Activated naive CD4-positive, alpha-beta T cell treated with Interleukin-2 at 50 U/mL for 16 hours (primary cell): ENCODE results near the gene RUVBL2.
A peak's percentile ranks its signal among the peaks of the same experiment; 100 is the strongest.

Experiments
- DNase-seq: peaks from one replicate; pipeline ENCODE4 v3.0.0-alpha.2; 2020

The RUVBL2 gene

DNA sequence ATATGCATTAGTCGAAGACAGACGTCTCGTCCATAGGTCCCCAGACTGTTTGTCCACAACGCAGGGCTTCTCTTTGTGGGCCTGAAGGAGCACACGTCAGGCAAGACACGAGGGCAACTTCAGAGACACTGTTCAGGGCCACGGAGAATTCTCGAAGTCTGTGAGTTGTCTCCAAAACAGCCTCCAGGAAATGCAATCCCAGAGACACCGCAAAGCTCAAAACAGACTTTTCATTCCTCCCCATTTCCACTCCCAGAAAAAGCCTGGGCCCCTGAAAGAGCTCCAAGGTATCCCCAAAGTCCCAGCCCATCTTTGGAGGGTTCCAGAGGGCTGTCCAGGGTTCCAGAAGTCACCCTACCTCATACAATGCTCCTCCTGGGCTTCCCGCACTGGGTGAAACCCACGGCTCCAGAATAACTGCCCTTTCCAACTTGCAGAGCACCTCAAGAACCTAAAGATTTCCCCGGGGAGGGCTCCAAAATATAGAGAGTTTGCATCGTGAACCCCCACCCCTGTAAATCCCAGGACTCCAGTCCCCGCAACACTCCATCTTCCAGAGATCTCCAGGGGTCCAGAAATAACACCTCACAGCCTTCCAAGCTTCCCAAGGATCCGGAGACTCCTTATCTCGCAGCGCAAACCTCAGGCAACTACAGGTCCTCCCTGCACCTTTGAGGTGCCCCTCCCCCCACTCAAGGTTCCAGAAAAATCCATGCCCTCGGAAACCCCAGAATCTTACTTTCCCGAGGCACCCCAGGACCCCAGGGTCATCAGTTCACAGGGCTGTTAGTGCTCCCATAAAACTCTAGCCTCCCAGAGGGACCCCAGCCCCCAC lies 29.3 kb upstream of the RUVBL2 start:
- DNase-seq = no peak

DNA sequence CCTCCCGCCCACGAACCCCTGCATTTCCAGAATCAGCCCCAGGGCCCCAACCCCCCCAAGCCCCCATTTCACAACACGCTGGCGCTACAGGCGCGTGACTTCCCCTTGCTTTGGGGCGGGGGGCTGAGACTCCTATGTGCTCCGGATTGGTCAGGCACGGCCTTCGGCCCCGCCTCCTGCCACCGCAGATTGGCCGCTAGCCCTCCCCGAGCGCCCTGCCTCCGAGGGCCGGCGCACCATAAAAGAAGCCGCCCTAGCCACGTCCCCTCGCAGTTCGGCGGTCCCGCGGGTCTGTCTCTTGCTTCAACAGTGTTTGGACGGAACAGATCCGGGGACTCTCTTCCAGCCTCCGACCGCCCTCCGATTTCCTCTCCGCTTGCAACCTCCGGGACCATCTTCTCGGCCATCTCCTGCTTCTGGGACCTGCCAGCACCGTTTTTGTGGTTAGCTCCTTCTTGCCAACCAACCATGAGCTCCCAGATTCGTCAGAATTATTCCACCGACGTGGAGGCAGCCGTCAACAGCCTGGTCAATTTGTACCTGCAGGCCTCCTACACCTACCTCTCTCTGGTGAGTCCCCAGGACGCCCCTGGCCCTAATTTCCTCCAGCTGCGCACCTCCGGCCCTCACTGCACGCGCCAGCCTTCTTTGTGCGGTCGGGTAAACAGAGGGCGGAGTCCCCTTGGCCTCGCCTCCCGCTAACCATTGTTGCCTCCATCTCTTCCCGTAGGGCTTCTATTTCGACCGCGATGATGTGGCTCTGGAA lies 28.5 kb upstream of the RUVBL2 start, which contains the start of gene FTL:
FTL (plus strand) TSS at position 270 of the 766 bp plus-strand sequence; CDS start at position 469, 199 bp downstream.
- peak; percentile 92 for DNase-seq

DNA sequence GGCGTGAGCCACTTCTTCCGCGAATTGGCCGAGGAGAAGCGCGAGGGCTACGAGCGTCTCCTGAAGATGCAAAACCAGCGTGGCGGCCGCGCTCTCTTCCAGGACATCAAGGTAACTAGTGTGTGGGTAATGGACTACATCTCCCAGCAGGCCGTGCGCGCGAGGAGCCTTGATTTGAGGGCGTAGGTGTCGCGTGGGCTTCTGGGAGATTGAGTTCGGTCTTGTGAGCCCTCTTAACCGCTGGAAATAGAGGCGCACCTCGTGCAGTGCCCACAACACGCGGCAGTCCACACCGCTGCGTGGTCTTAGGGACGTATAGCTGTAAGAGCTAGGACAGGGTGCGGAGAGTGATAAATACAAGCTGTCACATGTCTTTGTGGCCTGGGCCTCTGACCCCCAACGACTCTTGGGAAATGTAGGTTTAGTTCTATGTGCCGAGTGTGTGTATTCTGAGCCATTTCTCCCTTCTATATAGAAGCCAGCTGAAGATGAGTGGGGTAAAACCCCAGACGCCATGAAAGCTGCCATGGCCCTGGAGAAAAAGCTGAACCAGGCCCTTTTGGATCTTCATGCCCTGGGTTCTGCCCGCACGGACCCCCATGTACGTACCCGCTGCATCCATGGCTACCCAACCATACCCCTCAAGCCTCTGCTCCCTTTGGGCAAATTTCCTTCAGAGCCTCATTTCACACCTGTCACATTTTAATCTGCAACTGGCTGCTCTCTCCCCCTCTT lies 27.7 kb upstream of the RUVBL2 start:
- DNase-seq = peak; percentile 91

DNA sequence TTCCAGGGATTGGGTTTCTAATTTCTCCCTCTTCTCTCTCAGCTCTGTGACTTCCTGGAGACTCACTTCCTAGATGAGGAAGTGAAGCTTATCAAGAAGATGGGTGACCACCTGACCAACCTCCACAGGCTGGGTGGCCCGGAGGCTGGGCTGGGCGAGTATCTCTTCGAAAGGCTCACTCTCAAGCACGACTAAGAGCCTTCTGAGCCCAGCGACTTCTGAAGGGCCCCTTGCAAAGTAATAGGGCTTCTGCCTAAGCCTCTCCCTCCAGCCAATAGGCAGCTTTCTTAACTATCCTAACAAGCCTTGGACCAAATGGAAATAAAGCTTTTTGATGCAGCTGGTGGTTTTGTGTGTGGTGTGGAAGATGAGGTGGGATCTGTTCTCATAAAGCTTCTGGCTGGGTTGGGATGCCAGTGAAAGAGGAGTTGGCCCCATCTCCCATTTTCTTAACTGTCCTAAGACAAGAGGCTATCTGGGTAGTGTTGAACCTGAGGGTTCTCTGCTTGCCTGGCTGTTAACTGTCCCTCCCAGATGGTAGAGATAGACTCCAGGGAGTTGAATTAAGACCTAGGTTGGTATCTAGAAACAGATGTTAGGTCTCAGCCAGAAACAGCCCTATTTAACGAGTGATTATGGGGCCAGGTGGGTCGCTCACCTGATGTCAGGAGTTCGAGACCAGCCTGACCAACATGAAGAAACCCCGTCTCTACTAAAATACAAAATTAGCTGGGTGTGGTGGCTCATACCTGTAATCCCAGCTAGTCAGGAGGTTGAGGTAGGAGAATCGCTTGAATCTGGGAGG lies 26.9 kb upstream of the RUVBL2 start:
- DNase-seq = no peak

DNA sequence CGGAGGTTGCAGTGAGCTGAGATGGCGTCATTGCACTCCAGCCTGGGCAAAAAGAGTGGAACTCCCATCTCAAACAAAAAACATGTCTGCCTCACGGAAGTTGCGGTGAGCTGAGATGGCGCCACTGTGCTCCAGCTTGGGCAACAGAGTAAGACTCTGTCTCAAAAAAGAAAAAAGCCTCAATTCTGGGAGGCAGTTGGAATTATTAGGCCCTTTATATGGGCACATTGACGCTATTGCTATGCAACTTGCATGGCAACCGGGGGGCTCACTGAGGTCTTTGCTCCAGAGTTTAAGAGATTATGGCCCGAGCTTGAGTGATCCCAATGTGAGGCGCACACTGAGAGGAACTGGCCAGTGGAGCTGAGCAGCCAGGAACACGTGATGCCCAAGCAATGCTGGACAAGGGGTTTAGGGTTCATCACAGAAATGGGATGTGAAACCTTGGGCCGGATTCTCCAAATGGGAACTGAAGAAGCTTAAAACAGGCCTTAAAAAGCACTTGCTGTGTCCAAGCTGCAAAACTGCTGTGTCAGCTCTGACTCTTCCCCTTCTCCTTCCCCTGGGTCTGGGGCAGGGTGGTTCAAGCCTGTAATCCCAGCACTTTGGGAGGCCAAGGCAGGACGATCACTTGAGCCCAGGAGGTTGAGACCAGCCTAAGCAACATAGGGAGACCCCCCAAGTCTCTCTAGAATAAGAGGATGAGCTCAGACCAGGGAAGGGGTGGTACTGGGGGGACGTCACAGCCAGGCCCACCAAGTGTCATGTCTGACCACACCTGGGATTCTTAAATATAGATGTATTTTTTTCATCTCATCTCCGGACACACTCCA lies 26.1 kb upstream of the RUVBL2 start:
- no peak for DNase-seq

DNA sequence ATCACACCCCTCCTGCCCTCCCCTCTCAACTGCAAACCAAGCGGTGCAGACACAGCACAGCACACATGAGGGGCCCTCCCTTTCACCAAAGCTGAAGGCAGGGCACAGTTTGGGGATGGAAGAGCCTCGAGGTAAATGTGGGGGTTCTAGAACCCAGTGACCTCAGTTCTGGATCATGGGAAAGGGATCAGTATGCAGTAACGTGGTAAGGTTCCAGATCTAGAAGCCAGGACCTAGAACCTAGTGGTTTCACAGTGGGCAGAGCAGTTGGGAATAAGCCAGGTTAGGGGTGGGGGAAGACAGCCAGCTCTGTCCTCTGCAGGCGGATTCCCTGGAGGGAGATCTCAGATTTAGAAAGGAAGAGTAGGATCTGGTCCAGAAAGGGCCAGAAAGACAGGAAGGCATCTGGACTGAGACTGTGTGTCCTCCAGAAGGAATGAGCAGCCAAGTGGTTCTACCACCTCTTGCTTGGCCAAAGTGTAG lies 25.5 kb upstream of the RUVBL2 start:
- no peak for DNase-seq

DNA sequence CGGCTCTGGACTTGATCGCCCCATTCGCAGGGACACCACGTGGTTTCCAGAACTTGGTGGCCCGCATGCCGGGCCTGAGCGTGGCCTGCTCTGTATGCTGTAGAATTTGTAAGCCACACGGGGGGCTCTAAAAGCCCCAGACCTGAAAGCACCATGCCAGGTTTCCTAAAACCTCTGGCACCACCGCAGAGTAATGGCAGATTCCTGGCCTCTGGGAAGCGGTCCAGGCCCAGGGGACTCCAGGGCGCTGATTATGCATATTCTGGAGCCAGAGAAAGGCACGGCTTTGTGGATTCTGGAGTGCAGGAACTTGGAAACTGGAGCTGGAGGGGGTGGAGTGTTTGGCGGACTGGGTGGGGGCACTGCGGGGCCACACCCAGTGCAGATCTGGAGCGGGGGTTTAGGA lies 24.9 kb upstream of the RUVBL2 start:
- DNase-seq = no peak

DNA sequence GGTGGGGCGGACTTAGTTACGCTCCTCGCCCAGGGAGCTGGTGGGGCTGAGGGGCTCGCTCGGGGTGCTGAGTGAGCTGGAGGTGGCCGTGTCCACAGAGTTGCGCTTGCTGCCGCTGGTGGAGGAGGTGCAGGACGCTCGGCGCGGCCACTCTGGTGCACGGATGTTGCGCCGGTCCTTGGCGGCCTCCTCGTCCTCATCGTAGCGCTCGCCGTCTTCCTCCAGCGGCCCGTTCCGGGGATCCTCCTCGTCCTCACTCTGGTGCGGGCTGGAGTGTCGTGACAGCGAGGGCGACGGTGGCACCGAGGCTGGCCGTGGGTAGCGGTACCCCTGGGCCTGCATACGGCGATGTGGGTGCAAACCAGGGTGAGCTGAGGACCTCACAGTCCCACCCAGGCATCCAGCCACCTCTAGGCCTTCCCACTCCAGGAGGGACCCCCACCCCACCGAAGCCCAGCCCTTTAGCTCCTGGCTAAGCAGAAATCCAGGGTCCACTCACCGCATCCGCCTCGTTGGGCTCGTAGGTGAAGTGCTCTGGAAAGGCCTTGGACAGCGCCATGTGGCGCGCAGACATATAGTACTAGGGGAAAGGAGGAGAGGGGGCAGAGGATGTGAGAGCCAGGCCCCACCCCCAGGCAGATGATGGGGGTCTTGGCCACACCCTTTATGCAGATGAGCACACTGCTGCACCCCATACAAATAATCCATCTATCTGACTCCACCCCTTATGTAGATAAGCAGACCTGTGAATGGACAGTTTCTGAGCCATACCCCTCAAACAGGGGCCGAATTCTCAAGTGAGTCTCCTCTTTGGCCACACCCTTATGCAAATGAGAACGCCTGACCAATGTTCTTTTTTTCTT lies 24.2 kb upstream of the RUVBL2 start:
- no peak for DNase-seq

DNA sequence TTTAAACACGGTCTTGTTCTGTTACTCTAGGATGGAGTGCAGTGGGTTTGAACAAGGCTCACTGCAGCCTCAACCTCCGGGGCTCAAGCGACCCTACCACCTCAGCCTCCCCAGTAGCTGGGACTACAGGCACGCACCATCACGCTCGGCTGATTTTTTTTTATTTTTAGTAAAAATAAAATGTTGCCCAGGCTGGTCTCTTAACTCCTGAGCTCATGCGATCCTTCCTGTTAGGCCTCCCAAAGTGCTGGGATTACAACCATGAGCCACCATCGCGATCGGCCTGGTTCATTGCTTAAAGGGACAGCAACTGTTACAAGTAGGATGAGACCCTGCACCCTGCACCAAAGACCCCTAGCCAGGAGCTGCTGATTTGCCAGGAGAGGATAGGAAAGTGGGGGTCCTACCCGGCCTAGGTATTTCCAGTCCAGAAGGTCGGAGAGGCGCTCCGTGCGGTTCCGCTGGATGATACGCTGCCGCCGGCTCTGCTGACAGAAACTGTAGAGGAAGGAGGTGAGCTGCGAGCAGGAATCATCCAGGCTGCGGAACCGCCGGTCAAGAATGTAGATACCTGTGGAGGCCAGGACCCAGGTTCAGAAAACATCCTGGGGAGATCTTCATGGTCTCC lies 23.4 kb upstream of the RUVBL2 start:
- no peak for DNase-seq

DNA sequence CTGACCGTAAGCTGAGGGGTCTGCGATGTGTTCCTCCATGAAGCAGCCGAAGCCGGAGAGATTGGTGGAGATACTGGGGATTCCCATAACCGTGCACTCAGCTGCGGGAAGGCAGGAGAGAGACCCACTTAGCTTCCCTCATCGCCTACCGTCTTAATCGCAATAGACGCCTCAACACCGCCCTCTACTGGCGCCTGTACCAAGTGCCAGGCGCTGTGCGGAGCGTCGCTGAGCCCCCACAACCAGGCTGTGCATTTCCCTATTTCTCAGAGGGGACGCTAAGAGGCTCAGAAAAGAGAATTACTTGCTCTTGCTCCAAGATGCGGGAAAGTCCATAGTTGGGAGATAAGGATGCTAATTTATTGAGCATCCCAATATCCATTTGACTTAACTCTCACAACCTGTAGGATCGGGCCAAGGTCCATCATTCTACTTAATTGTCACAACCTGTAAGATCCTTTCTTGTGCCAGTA lies 22.7 kb upstream of the RUVBL2 start:
- DNase-seq = peak; percentile 83

DNA sequence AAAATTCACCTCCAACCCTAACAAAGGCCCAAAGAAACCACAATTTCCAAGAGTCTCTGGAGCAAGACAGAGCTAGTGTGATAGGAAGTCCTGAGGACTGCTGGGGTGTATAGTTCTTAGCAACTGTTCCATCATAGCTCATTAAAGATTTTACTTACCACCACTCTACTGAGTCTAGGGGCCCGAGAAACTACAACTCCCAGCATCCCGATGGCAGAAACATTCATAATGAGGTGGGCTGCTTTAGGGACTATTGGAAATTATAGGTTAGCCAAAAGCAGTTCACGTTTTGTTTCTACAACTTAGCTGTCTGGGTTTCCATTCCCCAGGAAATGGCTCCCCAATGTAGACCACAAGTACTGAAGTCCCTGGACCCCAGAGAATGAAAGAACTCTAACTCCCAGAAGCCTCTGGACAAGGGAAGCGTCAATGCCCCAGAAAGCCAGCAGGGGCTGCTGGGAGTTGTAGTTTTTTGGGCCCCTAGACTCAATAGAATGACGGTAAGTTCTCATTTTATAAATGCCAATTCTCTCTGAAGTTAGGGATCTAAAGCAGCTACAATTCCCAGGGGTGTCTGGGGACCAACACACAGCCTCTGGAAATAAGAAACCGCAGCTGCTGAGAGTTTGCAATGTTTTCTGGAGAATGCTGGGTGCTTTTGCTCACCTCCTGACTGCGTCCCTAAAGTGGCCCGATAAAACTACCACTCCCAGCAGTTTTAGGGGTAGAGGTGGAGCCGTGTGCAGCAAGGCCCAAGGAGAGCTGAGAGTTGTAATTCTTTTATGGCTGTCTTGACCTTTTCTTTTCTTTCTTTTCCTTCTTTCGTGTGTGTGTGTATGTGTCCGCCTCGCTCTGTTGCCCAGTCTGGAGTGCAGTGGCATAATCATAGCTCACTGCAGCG lies 17.5 kb upstream of the RUVBL2 start:
- peak; percentile 41 for DNase-seq

DNA sequence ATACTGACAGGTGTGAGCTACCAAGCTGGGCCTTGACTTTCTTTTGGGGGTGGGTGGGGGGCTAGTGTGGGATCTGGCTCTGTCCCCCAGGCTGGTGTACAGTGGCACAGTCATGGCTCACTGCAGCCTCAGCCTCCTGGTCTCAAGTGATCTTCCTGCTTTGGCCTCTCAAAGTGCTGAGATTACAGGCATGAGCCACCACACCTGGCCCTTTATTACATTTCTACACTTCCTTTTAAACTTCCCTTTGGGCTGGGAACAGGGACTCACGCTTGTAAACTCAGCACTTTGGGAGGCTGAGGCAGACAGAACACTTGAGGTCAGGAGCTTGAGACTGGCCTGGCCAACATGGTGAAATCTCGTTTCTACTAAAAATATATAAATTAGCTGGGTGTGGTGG lies 16.6 kb upstream of the RUVBL2 start:
- no peak for DNase-seq

DNA sequence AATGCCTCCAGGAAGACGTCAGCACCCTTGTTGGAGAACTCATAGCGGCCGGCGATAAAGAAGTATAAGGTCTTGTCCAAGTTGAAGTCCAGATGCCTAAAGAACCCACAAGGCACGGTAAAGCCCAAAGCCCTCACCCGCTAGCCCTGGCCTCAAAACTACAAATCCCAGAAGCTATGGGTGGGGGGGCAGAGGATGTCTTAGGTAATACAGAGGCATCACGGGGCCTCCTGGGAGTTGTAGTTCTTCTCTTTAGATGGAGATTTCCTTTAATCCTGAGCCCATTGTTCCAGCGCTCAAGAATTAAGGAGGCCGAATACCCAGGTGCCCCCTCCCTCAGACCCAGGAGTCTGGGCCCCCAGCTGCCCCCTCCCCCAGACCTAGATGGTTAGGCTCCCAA lies 11.4 kb upstream of the RUVBL2 start:
- no peak for DNase-seq

DNA sequence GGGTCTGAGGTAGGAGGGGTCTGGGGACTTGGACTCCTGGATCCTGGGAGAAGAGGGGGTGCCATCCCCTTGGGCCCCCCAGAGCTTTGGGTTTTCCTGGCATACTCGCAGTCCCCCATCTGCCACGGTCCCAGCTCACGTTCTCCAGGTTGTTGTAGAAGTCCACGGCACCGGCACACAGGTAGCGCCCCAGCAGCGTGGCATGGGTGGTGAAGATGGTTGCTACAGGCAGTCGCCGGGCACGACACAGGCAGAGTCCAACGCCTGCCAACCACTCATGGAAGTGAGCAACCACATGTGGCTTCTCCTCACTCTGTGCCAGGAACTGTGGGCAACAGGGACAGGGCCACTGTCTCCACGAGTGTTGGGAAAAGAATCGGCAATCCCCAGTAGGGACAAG lies 8.0 kb upstream of the RUVBL2 start:
- no peak for DNase-seq

DNA sequence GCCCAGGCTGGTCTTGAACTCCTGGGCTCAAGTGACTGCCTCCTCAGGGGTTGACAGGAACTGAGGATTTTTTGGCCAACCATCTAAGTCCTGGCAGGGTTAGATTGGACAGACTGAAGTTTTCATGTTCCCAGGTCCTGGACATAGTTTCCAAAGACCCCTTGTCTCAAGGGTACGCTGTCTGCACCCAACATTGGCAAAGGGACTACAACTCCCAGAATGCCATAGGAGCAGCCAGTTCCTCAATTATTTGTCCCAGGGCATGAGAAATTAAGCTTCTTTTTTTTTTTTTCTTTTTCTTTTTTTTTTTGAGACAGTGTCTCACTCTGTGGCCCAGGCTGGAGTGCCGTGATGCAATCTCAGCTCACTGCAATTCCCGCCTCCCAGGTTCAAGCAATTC lies 7.5 kb upstream of the RUVBL2 start:
- no peak for DNase-seq

DNA sequence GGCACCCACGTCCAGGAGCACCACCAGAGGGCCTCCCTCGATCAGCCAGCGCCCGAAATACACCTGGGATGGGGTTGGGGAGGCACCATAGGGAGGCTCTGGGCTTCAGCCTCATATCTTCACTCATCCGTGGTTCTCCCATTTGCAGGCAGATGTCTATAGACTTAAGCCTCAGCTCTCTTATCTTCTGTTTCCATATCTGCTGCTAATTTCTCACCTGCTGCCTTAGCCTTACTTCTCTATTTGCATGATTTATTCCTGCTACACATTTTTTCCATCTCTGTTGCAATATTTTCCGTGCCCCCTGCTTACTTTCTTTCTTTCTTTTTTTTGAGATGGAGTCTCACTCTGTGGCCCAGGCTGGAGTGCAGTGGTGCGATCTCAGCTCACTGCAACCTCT lies 6.4 kb upstream of the RUVBL2 start:
- DNase-seq = no peak

DNA sequence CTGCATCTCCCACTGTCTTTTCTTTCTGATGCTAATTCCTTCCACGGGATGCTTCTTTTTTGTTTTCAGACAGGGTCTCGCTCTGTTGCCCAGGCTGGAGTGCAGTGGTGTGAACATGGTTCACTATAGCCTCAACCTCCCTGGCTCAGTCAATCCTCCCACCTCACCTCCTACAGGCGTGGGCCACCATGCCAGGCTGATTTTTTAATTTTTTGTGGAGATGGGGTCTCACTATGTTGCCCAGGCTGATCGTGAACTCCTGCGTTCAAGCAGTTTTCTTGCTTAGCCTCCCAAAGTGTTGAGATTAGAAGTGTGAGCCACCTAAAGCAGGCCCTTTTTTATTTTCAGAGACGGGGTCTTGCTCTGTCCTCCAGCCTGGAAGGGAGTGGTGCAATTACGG lies 5.4 kb upstream of the RUVBL2 start:
- no peak for DNase-seq

DNA sequence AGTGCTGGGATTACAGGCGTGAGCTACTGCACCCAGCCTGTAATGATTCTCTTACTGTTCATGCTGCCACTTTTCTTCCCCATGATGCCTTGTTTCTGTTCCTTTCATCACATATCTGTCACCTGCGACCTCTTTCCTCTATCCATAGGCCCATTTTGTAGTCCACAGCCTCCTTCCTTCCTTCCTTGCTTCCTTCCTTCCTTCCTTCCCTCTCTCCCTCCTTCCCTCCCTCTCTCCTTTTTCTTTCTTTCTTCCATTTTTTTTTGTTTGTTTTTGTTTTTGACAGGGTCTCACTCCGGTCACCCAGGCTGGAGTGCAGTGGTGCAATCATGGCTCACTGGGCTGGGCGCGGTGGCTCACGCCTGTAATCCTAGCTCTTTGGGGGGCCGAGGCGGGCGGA lies 4.8 kb upstream of the RUVBL2 start:
- DNase-seq = no peak
